OCI-LY7 (cell line): ENCODE measurements around the gene KLK1.

ENCODE experiments used
- CTCF ChIP-seq: fragments of 200-600 bp; sonication (generic); conservative IDR thresholded peaks from 2 replicates; pipeline ENCODE4 v1.5.1; 2014; ENCODE audit warnings: mild to moderate bottlenecking, antibody characterized with exemption, low read length, moderate library complexity, mixed read lengths
- EZH2phosphoT487 ChIP-seq: fragments of 200-600 bp; sonication (generic); IDR thresholded peaks from 2 replicates; pipeline ENCODE4 v1.6.1; 2018; ENCODE audit warnings: low read depth, borderline replicate concordance, mild to moderate bottlenecking, mixed run types, antibody characterized with exemption, low read length, moderate library complexity, mixed read lengths

DNA sequence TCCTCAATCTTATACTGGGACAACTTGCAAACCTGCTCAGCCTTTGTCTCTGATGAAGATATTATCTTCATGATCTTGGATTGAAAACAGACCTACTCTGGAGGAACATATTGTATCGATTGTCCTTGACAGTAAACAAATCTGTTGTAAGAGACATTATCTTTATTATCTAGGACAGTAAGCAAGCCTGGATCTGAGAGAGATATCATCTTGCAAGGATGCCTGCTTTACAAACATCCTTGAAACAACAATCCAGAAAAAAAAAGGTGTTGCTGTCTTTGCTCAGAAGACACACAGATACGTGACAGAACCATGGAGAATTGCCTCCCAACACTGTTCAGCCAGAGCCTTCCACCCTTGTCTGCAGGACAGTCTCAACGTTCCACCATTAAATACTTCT lies 27.2 kb upstream of the KLK1 start:
- TF ChIP-seq CTCF (no peak), EZH2phosphoT487 (no peak)
